ENCODE results near the gene TFCP2L1.
"Not testable (repeated sequence)": the region's sequence is repeated elsewhere in the genome, so short reads cannot be mapped to it uniquely, and the experiment has no call there.

The TFCP2L1 gene

GRCh38 chr2:121272596-121272995 lies 12.4 kb downstream of the TFCP2L1 start:
- DNase-seq (ENCODE audit: low read depth in 2 of 2, low spot score in 1 of 2) = no peak

- DNase-seq (ENCODE audit: low read depth in 2 of 2, low spot score in 1 of 2) = not testable (repeated sequence)
Observed at GRCh38 chr2:121269436-121269835, 15.6 kb downstream of the TFCP2L1 start.

GRCh38 chr2:121266543-121267106 lies 18.4 kb downstream of the TFCP2L1 start:
- no peak for DNase-seq (ENCODE audit: low read depth in 2 of 2, low spot score in 1 of 2)

- DNase-seq (ENCODE audit: low read depth in 2 of 2, low spot score in 1 of 2) = no peak
Observed at GRCh38 chr2:121263996-121264715, 20.8 kb downstream of the TFCP2L1 start.

GRCh38 chr2:121260370-121261154 lies 24.4 kb downstream of the TFCP2L1 start:
- DNase-seq (ENCODE audit: low read depth in 2 of 2, low spot score in 1 of 2) = no peak

GRCh38 chr2:121258051-121258450 lies 27.0 kb downstream of the TFCP2L1 start:
- no peak for DNase-seq (ENCODE audit: low read depth in 2 of 2, low spot score in 1 of 2)

- no peak for DNase-seq (ENCODE audit: low read depth in 2 of 2, low spot score in 1 of 2)
Observed at GRCh38 chr2:121257480-121257840, 27.5 kb downstream of the TFCP2L1 start.

GRCh38 chr2:121256720-121257479 lies 28.1 kb downstream of the TFCP2L1 start:
- DNase-seq (ENCODE audit: low read depth in 2 of 2, low spot score in 1 of 2) = no peak

GRCh38 chr2:121255358-121255757 lies 29.6 kb downstream of the TFCP2L1 start:
- no peak for DNase-seq (ENCODE audit: low read depth in 2 of 2, low spot score in 1 of 2)

GRCh38 chr2:121254748-121255147 lies 30.3 kb downstream of the TFCP2L1 start:
- DNase-seq (ENCODE audit: low read depth in 2 of 2, low spot score in 1 of 2) = no peak

GRCh38 chr2:121253674-121254240 lies 31.2 kb downstream of the TFCP2L1 start:
- DNase-seq (ENCODE audit: low read depth in 2 of 2, low spot score in 1 of 2) = no peak

- no peak for DNase-seq (ENCODE audit: low read depth in 2 of 2, low spot score in 1 of 2)
Observed at GRCh38 chr2:121253021-121253673, 31.9 kb downstream of the TFCP2L1 start.

- DNase-seq (ENCODE audit: low read depth in 2 of 2, low spot score in 1 of 2) = no peak
Observed at GRCh38 chr2:121251497-121251896, 33.5 kb downstream of the TFCP2L1 start.

GRCh38 chr2:121248766-121249343 lies 36.1 kb downstream of the TFCP2L1 start:
- DNase-seq (ENCODE audit: low read depth in 2 of 2, low spot score in 1 of 2) = no peak

GRCh38 chr2:121247971-121248370 lies 37.0 kb downstream of the TFCP2L1 start:
- no peak for DNase-seq (ENCODE audit: low read depth in 2 of 2, low spot score in 1 of 2)

- no peak for DNase-seq (ENCODE audit: low read depth in 2 of 2, low spot score in 1 of 2)
Observed at GRCh38 chr2:121247534-121247933, 37.5 kb downstream of the TFCP2L1 start.

GRCh38 chr2:121246704-121247255 lies 38.2 kb downstream of the TFCP2L1 start:
- DNase-seq (ENCODE audit: low read depth in 2 of 2, low spot score in 1 of 2) = no peak

GRCh38 chr2:121245913-121246312 lies 39.1 kb downstream of the TFCP2L1 start:
- no peak for DNase-seq (ENCODE audit: low read depth in 2 of 2, low spot score in 1 of 2)

GRCh38 chr2:121245120-121245820 lies 39.7 kb downstream of the TFCP2L1 start:
- no peak for DNase-seq (ENCODE audit: low read depth in 2 of 2, low spot score in 1 of 2)
